ENCODE measurements around the gene LBX2. TPM values are rescaled to one million over a fixed set of nuclear protein-coding genes. Genes with fewer than 3 reads are reported as not detected.

LBX2 gene
- total and polyA plus RNA-seq, 9 of the 15 experiments (the other 6 are each of a cell fraction or from before 2014, with no cell fraction given): 0.39 to 6.2 (median 1.8) TPM; not detected in 1

- TF ChIP-seq, protein P1, sequence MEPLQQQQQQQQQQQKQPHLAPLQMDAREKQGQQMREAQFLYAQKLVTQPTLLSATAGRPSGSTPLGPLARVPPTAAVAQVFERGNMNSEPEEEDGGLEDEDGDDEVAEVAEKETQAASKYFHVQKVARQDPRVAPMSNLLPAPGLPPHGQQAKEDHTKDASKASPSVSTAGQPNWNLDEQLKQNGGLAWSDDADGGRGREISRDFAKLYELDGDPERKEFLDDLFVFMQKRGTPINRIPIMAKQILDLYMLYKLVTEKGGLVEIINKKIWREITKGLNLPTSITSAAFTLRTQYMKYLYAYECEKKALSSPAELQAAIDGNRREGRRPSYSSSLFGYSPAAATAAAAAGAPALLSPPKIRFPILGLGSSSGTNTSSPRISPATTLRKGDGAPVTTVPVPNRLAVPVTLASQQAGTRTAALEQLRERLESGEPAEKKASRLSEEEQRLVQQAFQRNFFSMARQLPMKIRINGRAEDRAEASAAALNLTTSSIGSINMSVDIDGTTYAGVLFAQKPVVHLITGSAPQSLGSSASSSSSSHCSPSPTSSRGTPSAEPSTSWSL (CRISPR knock-in tag; IDR thresholded peaks at IDR 0.05; ENCODE audit: borderline replicate concordance): no peak
- TF ChIP-seq ZNF507 (tag; conservative IDR thresholded peaks at IDR 0.05) (no peak), ETV1 (tag; conservative IDR thresholded peaks at IDR 0.05; ENCODE audit: low read depth) (no peak), ZNF184 (CRISPR knock-in tag; IDR thresholded peaks at IDR 0.05) (no peak), ARHGAP35 (IDR thresholded peaks at IDR 0.05; ENCODE audit: partially characterized antibody) (no peak), NONO (IDR thresholded peaks at IDR 0.05; ENCODE audit: low read depth in 2 of 2, low read length in 1 of 2) (no peak), TCF3 (CRISPR knock-in tag; IDR thresholded peaks at IDR 0.05) (peak; percentile 40; the same call in 1 of the 2 replicates), CAMTA2 (CRISPR knock-in tag; conservative IDR thresholded peaks at IDR 0.05) (no peak), ZBED1 (IDR thresholded peaks at IDR 0.05) (no peak), RB1 (IDR thresholded peaks at IDR 0.05; ENCODE audit: low read depth) (no peak), NCOA6 (IDR thresholded peaks at IDR 0.05) (no peak), BRD4 (IDR thresholded peaks at IDR 0.05) (0 out of 2 replicates have a peak, but pooled peaks have one; percentile 54), BACH1 (tag; IDR thresholded peaks at IDR 0.05) (no peak), ZNF785 (CRISPR knock-in tag; IDR thresholded peaks at IDR 0.05) (no peak), SP2 (IDR thresholded peaks at IDR 0.05; ENCODE audit: extremely low read depth, low read depth, low read length, poor library complexity, severe bottlenecking) (no peak), SIN3A (IDR thresholded peaks at IDR 0.05; ENCODE audit: borderline replicate concordance in 2 of 2, control insufficient read depth in 1 of 2, low read depth in 2 of 2, low read length in 2 of 2) (0 out of 4 replicates have a peak, but pooled peaks of 1 of the 2 experiments have one; percentile 22), KAT7 (CRISPR knock-in tag; IDR thresholded peaks at IDR 0.05; ENCODE audit: borderline replicate concordance) (0 out of 2 replicates have a peak, but pooled peaks have one; percentile 4), ARID1B (IDR thresholded peaks at IDR 0.05) (peak; percentile 80), RAD21 (CRISPR knock-in tag; conservative IDR thresholded peaks at IDR 0.05 in 1 of 2, IDR thresholded peaks at IDR 0.05 in 1 of 2) (no peak), HDAC1 (IDR thresholded peaks at IDR 0.05) (no peak), MAFF (IDR thresholded peaks at IDR 0.05; ENCODE audit: low read length) (no peak), TEAD1 (CRISPR knock-in tag; IDR thresholded peaks at IDR 0.05) (no peak), RCOR1 (IDR thresholded peaks at IDR 0.05; ENCODE audit: borderline replicate concordance in 1 of 2, low read depth in 2 of 2, low read length in 2 of 2) (peak in 1 of 2 experiments; percentile 22; a peak in 1 of 4 replicates), ZNF766 (CRISPR knock-in tag; conservative IDR thresholded peaks at IDR 0.05) (no peak), CREBBP (IDR thresholded peaks at IDR 0.05; ENCODE audit: low read depth, low read length) (no peak), TBL1XR1 (IDR thresholded peaks at IDR 0.05; ENCODE audit: low read length in 2 of 2) (no peak), PRPF4 (IDR thresholded peaks at IDR 0.05; ENCODE audit: insufficient read depth, low read depth, low read length, poor library complexity, severe bottlenecking) (no peak)
- TF ChIP-seq, protein P2, sequence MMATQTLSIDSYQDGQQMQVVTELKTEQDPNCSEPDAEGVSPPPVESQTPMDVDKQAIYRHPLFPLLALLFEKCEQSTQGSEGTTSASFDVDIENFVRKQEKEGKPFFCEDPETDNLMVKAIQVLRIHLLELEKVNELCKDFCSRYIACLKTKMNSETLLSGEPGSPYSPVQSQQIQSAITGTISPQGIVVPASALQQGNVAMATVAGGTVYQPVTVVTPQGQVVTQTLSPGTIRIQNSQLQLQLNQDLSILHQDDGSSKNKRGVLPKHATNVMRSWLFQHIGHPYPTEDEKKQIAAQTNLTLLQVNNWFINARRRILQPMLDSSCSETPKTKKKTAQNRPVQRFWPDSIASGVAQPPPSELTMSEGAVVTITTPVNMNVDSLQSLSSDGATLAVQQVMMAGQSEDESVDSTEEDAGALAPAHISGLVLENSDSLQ (IDR thresholded peaks at IDR 0.05): no peak
Observed at GRCh38 chr2:74502147-74502719, 2.8 kb upstream of the LBX2 start (continued).

All from K562 (cell line).